Occipital lobe (tissue), 1 donor: Measurements from ENCODE around the gene SP6. TPM values are rescaled to one million over a fixed set of nuclear protein-coding genes. Genes with fewer than 3 reads are reported as not detected.

Experiments
- total RNA-seq: library from RNA; depleted of rRNA; stranded (reverse); fragments of >200 nt; gene quantifications from one replicate; pipeline ENCODE4 v1.2.3, GENCODE V29; 2014

The SP6 gene
- total RNA-seq, 1 donor from 2014 or later: 0.16 TPM

Other genes starting within 250 kb of the SP6 start
- 163 TPM for gene KPNB1, start 201.2 kb downstream of the SP6 start, total RNA-seq
- gene TBKBP1, start 157.0 kb downstream of the SP6 start, total RNA-seq: 11.5 TPM
- gene TBX21, start 117.9 kb downstream of the SP6 start, total RNA-seq: not detected
- 4.5 TPM for gene OSBPL7, start 29.4 kb downstream of the SP6 start, total RNA-seq
- gene MRPL10, start 19.6 kb downstream of the SP6 start, total RNA-seq: 9.7 TPM
- not detected for gene LRRC46, start 19.5 kb downstream of the SP6 start, total RNA-seq
- 17.8 TPM for gene SCRN2, start 9.9 kb downstream of the SP6 start, total RNA-seq
- gene SP2, start 45.1 kb upstream of the SP6 start, total RNA-seq: 0.31 TPM
- 7.5 TPM for gene PNPO, start 90.4 kb upstream of the SP6 start, total RNA-seq
- gene PRR15L, start 106.7 kb upstream of the SP6 start, total RNA-seq: not detected
- gene CDK5RAP3, start 120.0 kb upstream of the SP6 start, total RNA-seq: 61.6 TPM
- 1.7 TPM for gene COPZ2, start 186.6 kb upstream of the SP6 start, total RNA-seq
- gene NFE2L1, start 197.2 kb upstream of the SP6 start, total RNA-seq: 28.5 TPM